ENCODE measurements around the gene SLC17A7. TPM values are rescaled to one million over a fixed set of nuclear protein-coding genes. Genes with fewer than 3 reads are reported as not detected.
A peak's percentile ranks its signal among the peaks of the same experiment; 100 is the strongest.

The SLC17A7 gene
- total and polyA plus RNA-seq, 2 of the 13 experiments (the other 11 are each of a cell fraction or from before 2014, with no cell fraction given): 0.32 TPM; not detected in 1

GRCh38 chr19:49453013-49453756 is 11.9 kb upstream of the SLC17A7 start, which contains the start of gene ALDH16A1 (continued):
- TF ChIP-seq ZNF407 (CRISPR knock-in tag; IDR thresholded peaks at IDR 0.05; ENCODE audit: not compliant biosample characterization): no peak
- no peak for TF ChIP-seq ZNF550 (CRISPR knock-in tag; IDR thresholded peaks at IDR 0.05; ENCODE audit: borderline replicate concordance)
- TF ChIP-seq GPN1 (CRISPR knock-in tag; IDR thresholded peaks at IDR 0.05; ENCODE audit: borderline replicate concordance): no peak
- TF ChIP-seq ZNF605 (CRISPR knock-in tag; IDR thresholded peaks at IDR 0.05): 0 out of 2 replicates have a peak, but pooled peaks have one; percentile 15
- no peak for TF ChIP-seq SETDB1 (CRISPR knock-in tag; IDR thresholded peaks at IDR 0.05; ENCODE audit: borderline replicate concordance)
- TF ChIP-seq ZNF749 (CRISPR knock-in tag; IDR thresholded peaks at IDR 0.05; ENCODE audit: borderline replicate concordance): no peak
- no peak for TF ChIP-seq FOSL2 (CRISPR knock-in tag; IDR thresholded peaks at IDR 0.05)
- peak; percentile 88 for TF ChIP-seq THAP11 (CRISPR knock-in tag; IDR thresholded peaks at IDR 0.05)
- no peak for TF ChIP-seq KIAA2018 (CRISPR knock-in tag; IDR thresholded peaks at IDR 0.05; ENCODE audit: borderline replicate concordance)
